EH (cell line): ENCODE results near the gene UCKL1.
A peak's percentile ranks its signal among the peaks of the same experiment; 100 is the strongest.

Experiments used
- DNase-seq: peaks from one replicate; pipeline ENCODE4 v3.0.0-alpha.2; 2015; ENCODE audit warnings: low read depth

The UCKL1 gene

GRCh38 chr20:63890201-63890576 is 66.0 kb downstream of the UCKL1 start:
- DNase-seq = peak; percentile 7
